GM19043 (cell line): Measurements from ENCODE around the gene UBXN1.

Source experiments
- ATAC-seq: cut with Tn5 transposase; IDR thresholded peaks from one replicate; pipeline ENCODE4 v1.9.1; 2021; ENCODE audit warnings: low read depth; ENCODE audit not compliant: unreplicated experiment

UBXN1 gene

DNA sequence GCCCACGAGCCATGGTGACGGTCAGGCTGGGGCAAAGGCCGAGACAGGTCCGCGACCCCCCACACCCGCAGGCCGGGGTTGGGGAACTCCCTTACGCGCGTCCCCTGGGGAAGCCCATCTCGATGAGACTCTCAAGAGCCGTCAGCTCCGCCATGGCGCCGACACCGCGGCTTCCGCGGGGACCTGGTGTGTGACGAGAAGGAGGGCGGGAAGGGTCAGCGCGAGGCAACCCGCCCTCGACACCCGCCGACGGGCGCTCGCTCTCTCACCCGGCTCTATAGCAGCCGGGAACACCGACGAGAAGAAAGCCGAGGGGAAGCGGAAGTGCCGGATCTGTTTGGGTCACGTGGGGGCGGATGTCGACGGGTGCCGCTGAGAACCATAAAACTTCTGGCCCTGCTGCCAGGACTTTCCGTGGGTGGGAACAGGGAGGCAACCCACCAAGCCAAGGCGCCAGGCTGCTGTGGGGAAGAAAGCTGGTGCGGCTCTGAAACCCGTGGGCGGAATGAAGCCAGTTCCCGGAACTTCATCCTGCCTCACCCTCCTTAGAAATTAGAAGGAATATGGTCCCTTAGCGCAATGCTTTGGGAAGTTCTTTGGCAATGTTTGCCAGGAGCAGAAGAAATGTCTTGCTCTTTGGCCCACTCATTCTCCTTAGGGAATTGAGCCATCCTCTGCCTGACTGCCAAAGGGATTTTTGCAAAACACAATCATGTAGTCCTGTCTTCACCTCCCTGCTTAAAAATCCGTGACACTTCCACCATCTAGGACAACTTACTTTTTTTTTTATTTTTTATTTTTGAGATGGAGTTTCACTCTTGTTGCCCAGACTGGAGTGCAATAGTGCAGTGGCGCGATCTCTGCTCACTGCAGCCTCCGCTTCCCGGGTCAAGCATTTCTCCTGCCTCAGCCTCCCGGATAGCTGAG is at the start of gene UBXN1:
Gene UBXN1, minus strand, starts transcription at position 304 of the 927 bp plus-strand sequence. Its CDS starts 150 bp downstream, at position 154.
- ATAC-seq = no peak

DNA sequence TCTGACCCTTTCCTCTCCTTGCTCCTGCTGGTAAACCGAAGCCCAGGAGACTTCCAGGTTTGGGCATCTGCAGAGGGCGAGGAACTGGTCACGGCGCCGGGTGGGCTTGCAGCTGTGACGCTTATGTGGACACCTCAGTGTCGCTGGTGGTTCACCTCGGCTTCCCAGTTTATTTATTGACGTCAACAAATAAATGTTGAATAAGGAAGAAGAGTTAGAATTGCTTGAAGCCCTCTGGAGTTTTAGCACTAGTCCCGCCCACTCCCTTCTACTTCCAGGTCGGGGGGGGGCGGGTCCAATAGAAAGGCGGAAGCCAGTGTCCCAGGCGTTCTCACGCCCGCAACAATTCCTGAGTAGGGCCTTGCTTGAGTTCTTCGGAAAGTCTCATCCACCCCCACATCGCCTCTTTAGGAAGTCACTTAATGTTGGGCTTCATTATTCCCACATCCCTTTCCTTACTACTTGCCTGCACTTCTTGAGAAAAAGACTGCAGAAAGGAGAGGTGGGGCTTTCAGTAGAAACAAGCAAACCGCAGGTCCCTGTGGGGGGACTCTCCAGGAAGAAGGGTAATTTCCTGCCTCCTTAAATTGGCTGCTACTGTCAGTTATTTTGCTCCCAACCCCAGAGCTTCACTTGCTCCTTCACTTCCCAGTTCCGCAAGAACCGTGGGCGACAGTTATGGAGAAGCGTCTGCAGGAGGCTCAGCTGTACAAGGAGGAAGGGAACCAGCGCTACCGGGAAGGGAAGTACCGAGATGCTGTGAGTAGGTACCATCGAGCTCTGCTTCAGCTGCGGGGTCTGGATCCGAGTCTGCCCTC is 49.5 kb upstream of the UBXN1 start, which contains the start of gene TTC9C:
Gene TTC9C, plus strand, starts transcription at position 316 of the 818 bp plus-strand sequence. Its CDS starts 363 bp downstream, at position 679.
- ATAC-seq = peak; percentile 27

DNA sequence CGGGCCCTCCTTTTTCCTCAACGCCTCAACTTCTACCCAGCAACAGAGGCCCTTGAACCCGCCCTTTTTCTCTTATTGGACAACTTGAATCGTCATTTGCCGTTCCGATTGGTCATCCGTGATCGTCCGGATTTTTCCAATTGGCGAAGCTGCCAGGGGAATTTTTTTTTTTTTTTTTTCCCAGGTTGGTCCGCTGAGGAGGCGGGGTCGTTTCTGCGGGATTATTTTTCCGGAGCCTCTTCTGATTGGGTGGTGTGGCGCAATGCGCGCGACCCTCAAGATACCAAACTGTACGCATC is 48.9 kb upstream of the UBXN1 start:
- peak; percentile 40 for ATAC-seq

GRCh38 chr11:62727165-62727871 is 48.4 kb upstream of the UBXN1 start, which contains the start of gene HNRNPUL2:
TSS of gene HNRNPUL2 (minus strand) at chr11:62727457. CDS start at chr11:62727156, 301 bp downstream.
- ATAC-seq = peak; percentile 64

- no peak for ATAC-seq
Measured at GRCh38 chr11:62726915-62727164, 48.0 kb upstream of the UBXN1 start.

- ATAC-seq = no peak
Measured at GRCh38 chr11:62726156-62726914, 47.5 kb upstream of the UBXN1 start.

DNA sequence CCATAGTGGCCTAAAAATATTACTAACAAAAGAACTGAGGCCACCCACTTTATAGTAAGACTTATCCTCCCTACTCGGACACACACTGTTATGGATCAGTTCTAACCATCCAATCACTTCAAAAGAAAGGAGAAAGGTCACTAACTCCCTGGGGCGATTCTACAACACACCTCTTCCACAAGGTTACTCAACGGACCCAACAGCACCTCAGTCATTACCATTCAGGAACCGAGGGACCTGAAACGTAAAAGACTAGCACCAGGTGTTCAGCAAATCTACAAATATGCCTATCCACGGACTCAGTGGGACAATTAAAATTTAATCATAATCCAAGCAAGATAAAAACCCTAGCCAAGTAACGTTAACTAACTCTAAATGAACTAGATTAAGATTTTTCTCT is 46.8 kb upstream of the UBXN1 start:
- no peak for ATAC-seq

DNA sequence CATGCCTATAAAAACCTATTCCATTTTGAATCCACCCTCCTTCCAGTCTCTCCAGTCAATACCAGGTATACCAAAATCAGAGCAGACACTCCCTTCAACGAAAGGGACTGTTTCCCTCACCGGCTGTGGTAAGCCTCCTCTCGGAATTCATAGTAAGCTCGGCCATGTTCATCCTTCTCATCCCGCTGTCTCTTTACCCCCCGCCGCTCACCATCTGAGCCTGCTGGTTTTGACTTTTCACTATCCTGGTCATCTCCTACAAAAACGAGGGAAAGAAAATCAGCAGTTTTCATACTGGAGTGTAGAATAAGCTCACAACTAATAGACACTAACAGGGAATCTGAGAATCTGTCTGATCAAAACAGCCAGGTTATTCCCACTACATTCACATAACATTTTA is 45.3 kb upstream of the UBXN1 start:
- ATAC-seq = no peak

DNA sequence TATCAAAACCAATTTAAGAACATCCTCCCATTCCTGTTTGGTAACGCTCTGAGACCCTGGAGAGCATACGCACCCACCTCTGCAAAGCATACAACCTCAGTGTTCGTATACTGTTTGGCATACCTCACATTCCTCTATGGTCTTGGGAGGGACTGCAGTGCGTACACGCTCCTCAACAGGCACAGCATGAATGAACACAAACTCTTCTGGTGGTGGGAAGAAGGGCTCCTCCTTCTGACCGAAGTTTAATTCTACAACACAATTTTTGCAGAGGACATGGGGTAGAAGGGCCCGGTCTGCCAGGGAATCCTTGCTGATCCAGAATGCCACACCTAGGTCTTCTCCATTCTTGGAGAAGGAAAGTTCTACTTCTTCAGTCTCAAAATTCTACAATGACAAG is 43.1 kb upstream of the UBXN1 start:
- no peak for ATAC-seq

GRCh38 chr11:62719302-62719978 is 40.6 kb upstream of the UBXN1 start:
- ATAC-seq = no peak

DNA sequence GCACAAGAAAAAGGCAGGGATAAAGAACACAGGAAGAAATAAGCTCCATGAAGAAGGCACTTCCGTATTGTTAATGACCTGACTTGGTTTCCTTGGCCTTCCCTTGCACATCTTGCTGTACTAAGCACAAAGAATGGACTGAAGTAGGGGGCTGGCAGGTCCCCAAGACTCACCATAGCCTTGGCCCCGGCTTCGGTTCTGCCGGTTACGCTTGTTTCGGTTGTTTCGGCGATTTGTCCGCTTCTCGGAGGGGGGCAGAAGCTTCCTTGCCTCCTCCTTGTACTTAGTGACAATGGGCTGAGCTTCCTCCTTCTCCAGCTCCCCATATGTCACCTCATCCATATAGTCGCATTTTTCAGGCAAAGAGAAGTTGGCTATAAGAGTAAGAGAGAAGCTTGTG is 37.9 kb upstream of the UBXN1 start:
- ATAC-seq = no peak

- ATAC-seq = no peak
Measured at GRCh38 chr11:62716206-62716605, 37.3 kb upstream of the UBXN1 start.

GRCh38 chr11:62715150-62716130 is 36.6 kb upstream of the UBXN1 start:
- no peak for ATAC-seq

DNA sequence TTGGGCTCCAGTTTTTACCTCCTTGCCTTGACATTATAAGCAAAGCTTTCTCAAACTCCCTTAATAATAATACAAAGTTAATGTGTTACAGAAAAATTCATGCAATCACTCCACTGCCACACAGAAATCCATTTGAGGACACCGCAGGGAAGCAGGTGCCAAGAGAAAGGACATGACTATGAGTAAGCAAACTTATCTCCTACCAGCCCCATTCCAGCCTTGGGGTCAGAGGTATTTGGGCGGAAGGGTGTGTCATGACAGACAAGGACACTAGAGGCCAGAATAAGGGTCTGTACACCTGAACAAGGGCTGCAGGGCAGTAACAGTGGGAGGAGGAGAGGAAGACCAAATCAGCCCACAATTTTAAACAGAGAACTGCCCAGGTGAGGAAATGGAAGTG is 34.5 kb upstream of the UBXN1 start:
- no peak for ATAC-seq

GRCh38 chr11:62712861-62713260 is 34.0 kb upstream of the UBXN1 start:
- no peak for ATAC-seq

DNA sequence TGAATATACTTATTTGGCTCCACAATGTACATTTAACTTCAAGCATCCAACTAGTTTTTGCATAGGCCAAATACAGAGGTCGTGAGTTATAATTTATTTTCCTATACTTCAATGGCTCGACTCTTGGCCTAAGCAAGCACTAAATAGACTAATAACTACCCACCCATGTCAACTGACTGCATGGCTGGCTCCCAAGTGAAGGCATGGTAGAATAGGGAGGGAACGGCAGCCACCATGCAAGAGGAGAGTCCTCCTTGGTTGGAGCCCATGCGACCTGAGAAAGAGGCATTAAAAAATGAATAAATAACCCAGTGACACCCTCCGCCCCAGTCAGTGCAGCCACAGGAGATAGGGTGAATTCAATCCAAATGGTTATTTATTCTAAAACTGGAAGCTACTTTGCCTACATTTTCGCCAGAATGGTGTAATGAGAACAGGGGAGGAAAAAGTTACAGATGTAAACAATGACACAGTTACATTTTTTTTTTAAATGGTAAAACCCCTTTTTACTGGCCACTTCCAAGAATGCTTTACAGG is 33.5 kb upstream of the UBXN1 start:
- no peak for ATAC-seq

DNA sequence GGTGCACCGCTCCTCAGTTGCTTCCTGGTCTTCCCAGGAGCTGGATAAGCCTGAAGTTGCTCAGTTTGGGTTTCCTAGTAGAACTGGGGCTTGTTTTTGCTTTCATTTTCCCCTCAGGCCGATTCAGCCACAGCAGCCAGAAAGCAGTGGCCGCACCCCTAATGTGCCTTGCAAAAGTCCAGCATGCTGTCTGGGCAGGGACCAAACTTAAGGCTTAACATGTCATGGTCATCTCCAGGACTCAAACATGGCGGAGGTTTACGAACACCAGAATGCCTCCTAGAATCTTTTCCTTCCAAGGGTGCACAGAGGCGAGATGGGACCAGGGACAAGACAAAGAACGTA is 31.1 kb upstream of the UBXN1 start:
- no peak for ATAC-seq

DNA sequence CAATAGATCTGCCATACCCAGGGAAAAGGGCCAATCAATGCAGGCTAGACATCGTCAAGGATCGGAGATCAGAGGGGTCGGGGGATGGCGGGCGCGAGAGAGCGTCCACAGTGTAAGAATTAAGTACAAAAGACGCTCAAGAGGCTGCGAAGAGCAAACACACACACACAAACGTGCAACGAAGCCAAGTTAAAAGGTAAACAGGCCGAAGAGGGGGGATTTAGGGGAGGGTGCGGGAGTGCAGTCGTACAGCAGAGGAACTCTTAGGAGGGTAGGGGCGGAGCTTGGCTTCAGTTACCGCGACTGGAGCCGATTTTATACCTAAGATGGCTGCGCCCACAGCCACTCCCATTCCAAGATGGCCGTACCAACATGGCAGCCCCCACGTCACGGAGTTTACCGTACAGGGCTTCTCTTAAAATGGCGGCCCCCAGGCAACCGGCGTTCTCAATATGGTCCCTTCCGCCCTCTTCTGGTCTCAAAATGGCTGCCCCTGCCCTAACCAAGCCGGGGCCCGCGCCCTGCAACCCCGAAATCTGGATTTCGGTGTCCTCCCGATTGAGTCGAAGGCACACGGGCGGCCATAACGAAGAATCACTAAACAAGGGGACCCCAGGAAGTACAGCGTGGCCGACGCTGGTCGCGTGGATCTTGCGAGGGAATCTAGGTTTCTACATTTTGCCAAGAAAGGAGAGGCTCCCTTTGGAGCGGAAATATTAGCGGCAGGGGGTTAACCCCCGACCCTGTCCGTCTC is 30.6 kb upstream of the UBXN1 start:
- peak; percentile 70 for ATAC-seq
